GM23338 (cell line): ENCODE data around the gene OGT.
"Not testable (repeated sequence)": the region's sequence is repeated elsewhere in the genome, so short reads cannot be mapped to it uniquely, and the experiment has no call there.

Source experiments
- CTCF ChIP-seq, 2 experiments: fragments of 200-600 bp in 1 of 2; sonication (generic) in 1 of 2; conservative IDR thresholded peaks; 2 replicates each; pipeline versions ENCODE4 v1.5.1 to v1.6.1; 2016 to 2017; ENCODE audit warnings: antibody characterized with exemption in 2 of 2, low read depth in 2 of 2, mild to moderate bottlenecking in 2 of 2, moderate library complexity in 1 of 2
- EZH2 ChIP-seq: fragments of 200-600 bp; sonication (generic); IDR thresholded peaks from one replicate; pipeline ENCODE4 v1.8.0; 2017; ENCODE audit warnings: antibody characterized with exemption, mild to moderate bottlenecking, low read depth; ENCODE audit not compliant: unreplicated experiment
- EZH2phosphoT487 ChIP-seq: fragments of 200-600 bp; sonication (generic); IDR thresholded peaks from one replicate; pipeline ENCODE4 v1.8.1; 2018; ENCODE audit warnings: antibody characterized with exemption; ENCODE audit not compliant: unreplicated experiment
- JUNB ChIP-seq: IDR thresholded peaks from one replicate; pipeline ENCODE4 v1.6.1; 2016; ENCODE audit warnings: antibody characterized with exemption; ENCODE audit not compliant: unreplicated experiment
- POLR2AphosphoS5 ChIP-seq: IDR thresholded peaks from 2 replicates; pipeline ENCODE4 v1.6.1; 2016; ENCODE audit warnings: antibody characterized with exemption, low read depth
- REST ChIP-seq: IDR thresholded peaks from one replicate; pipeline ENCODE4 v1.6.1; 2018; ENCODE audit warnings: antibody characterized with exemption; ENCODE audit not compliant: unreplicated experiment
- STAT1 ChIP-seq: IDR thresholded peaks from one replicate; pipeline ENCODE4 v1.6.1; 2016; ENCODE audit warnings: antibody characterized with exemption; ENCODE audit not compliant: unreplicated experiment
- ZNF114 ChIP-seq: fragments of 250-450 bp; sonication (Bioruptor Pico); IDR thresholded peaks from 2 replicates; pipeline ENCODE4 v1.5.0; 2020; ENCODE audit warnings: mild to moderate bottlenecking, moderate library complexity

- TF ChIP-seq CTCF (conservative IDR thresholded peaks at IDR 0.05; ENCODE audit: low read depth in 2 of 2); EZH2phosphoT487; EZH2; POLR2AphosphoS5; REST; JUNB; ZNF114 (CRISPR knock-in tag); STAT1: not testable (repeated sequence)
These were observed 36.9 kb upstream of the OGT start for GRCh38 chrX:71495979-71496378.
